ENCODE measurements around the gene DHRSX. TPM values are rescaled to one million over a fixed set of nuclear protein-coding genes. Genes with fewer than 3 reads are reported as not detected.

Gene DHRSX
- polyA plus RNA-seq, 3 donors = 12.9 to 33.2 (median 28.3) TPM

GRCh38 chrX:2432298-2432863 lies 68.4 kb downstream of the DHRSX start:
- Histone ChIP-seq H3K36me3 (replicated peaks in 1 of 2; ENCODE audit: control insufficient read depth in 1 of 2, insufficient read depth in 2 of 2, low read length in 2 of 2) (peaks cover 0 to 20% of the 10 kb centered on the region in 2 donors), H3K27ac (ENCODE audit: low read depth in 1 of 2, low read length in 2 of 2) (no peak overlapping the region), H2AFZ (ENCODE audit: insufficient read depth, low read depth, low read length, poor library complexity, severe bottlenecking) (no peak overlapping the region), H3K9ac (ENCODE audit: insufficient read depth, low read length, poor library complexity, severe bottlenecking) (no peak overlapping the region), H3K79me2 (ENCODE audit: insufficient read depth, low read length) (no peaks in the 10 kb centered on the region), H3K27me3 (ENCODE audit: control insufficient read depth in 2 of 2, insufficient read depth in 2 of 2, low read length in 2 of 2) (no peaks in the 10 kb centered on the region), H4K20me1 (ENCODE audit: insufficient read depth, low read length) (no peaks in the 10 kb centered on the region), H3K4me2 (replicated peaks; ENCODE audit: extremely low read depth, low read length, poor library complexity, severe bottlenecking) (no peak overlapping the region), H3K4me3 (replicated peaks in 1 of 3; ENCODE audit: low read depth in 2 of 3, low read length in 3 of 3) (no peak overlapping the region), H3K4me1 (ENCODE audit: control insufficient read depth in 1 of 2, insufficient read depth in 2 of 2, low read length in 2 of 2) (peaks cover 11 to 12% of the 10 kb centered on the region in 2 donors), H3K9me3 (replicated peaks in 1 of 2; ENCODE audit: control insufficient read depth in 1 of 2, insufficient read depth in 1 of 2, low read length in 2 of 2) (no peaks in the 10 kb centered on the region)
- Mint-ChIP-seq H3K27me3 (ENCODE audit: low read depth in 3 of 3) (peaks cover 0 to 2% (median 2%) of the 10 kb centered on the region in 3 donors), H3K4me1 (peaks cover 15% of the 10 kb centered on the region), H3K9me3 (peaks cover 2 to 12% (median 4%) of the 10 kb centered on the region in 7 donors), H3K4me3 (no peak overlapping the region), H3K27ac (no peak overlapping the region), H3K36me3 (peaks cover 21 to 22% of the 10 kb centered on the region in 2 donors)
- 72% methylated on average over 9 of the region's 11 CpGs for WGBS (ENCODE audit: insufficient coverage)
- intact Hi-C loops (cut with micrococcal nuclease) = no loop called here
- DNase-seq = no peak
- TF ChIP-seq, protein P1, sequence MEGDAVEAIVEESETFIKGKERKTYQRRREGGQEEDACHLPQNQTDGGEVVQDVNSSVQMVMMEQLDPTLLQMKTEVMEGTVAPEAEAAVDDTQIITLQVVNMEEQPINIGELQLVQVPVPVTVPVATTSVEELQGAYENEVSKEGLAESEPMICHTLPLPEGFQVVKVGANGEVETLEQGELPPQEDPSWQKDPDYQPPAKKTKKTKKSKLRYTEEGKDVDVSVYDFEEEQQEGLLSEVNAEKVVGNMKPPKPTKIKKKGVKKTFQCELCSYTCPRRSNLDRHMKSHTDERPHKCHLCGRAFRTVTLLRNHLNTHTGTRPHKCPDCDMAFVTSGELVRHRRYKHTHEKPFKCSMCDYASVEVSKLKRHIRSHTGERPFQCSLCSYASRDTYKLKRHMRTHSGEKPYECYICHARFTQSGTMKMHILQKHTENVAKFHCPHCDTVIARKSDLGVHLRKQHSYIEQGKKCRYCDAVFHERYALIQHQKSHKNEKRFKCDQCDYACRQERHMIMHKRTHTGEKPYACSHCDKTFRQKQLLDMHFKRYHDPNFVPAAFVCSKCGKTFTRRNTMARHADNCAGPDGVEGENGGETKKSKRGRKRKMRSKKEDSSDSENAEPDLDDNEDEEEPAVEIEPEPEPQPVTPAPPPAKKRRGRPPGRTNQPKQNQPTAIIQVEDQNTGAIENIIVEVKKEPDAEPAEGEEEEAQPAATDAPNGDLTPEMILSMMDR (IDR thresholded peaks at IDR 0.05) = no peak

GRCh38 chrX:2430265-2430825 lies 70.4 kb downstream of the DHRSX start:
- TF ChIP-seq, protein P1 (IDR thresholded peaks at IDR 0.05) = no peak
- peak overlapping the region; percentile 36 for H3K4me2 ChIP-seq (replicated peaks; ENCODE audit: extremely low read depth, low read length, poor library complexity, severe bottlenecking)
- H3K4me3 ChIP-seq (replicated peaks in 1 of 3; ENCODE audit: low read depth in 2 of 3, low read length in 3 of 3) = peak overlapping the region in 1 of 3 experiments; percentile 0
- Mint-ChIP-seq H3K36me3 (peaks cover 27 to 29% of the 10 kb centered on the region in 2 donors), H3K4me3 (peak overlapping the region; percentile 45 to 61), H3K9me3 (peaks cover 6 to 25% (median 10%) of the 10 kb centered on the region in 7 donors), H3K27ac (peak overlapping the region; percentile 53 to 87 (median 79)), H3K27me3 (ENCODE audit: low read depth in 3 of 3) (peaks cover 1 to 2% (median 2%) of the 10 kb centered on the region in 3 donors), H3K4me1 (peaks cover 15% of the 10 kb centered on the region)
- peak overlapping the region; percentile 39 for H2AFZ ChIP-seq (ENCODE audit: insufficient read depth, low read depth, low read length, poor library complexity, severe bottlenecking)
- intact Hi-C loops (cut with micrococcal nuclease) = no loop called here
- no peaks in the 10 kb centered on the region for H3K79me2 ChIP-seq (ENCODE audit: insufficient read depth, low read length)
- peaks cover 0 to 6% of the 10 kb centered on the region in 2 donors for H3K9me3 ChIP-seq (replicated peaks in 1 of 2; ENCODE audit: control insufficient read depth in 1 of 2, insufficient read depth in 1 of 2, low read length in 2 of 2)
- H3K27ac ChIP-seq (ENCODE audit: low read depth in 1 of 2, low read length in 2 of 2) = peak overlapping the region; percentile 8 to 17
- peaks cover 11 to 12% of the 10 kb centered on the region in 2 donors for H3K4me1 ChIP-seq (ENCODE audit: control insufficient read depth in 1 of 2, insufficient read depth in 2 of 2, low read length in 2 of 2)
- no peaks in the 10 kb centered on the region for H4K20me1 ChIP-seq (ENCODE audit: insufficient read depth, low read length)
- peaks cover 0 to 26% of the 10 kb centered on the region in 2 donors for H3K36me3 ChIP-seq (replicated peaks in 1 of 2; ENCODE audit: control insufficient read depth in 1 of 2, insufficient read depth in 2 of 2, low read length in 2 of 2)
- DNase-seq = peak; percentile 46 to 93 (median 68)
- WGBS (ENCODE audit: insufficient coverage) = 14% methylated on average over 9 of the region's 13 CpGs
- no peaks in the 10 kb centered on the region for H3K27me3 ChIP-seq (ENCODE audit: control insufficient read depth in 2 of 2, insufficient read depth in 2 of 2, low read length in 2 of 2)
- H3K9ac ChIP-seq (ENCODE audit: insufficient read depth, low read length, poor library complexity, severe bottlenecking) = peak overlapping the region; percentile 54

All from CD14-positive monocyte (primary cell).